Osteocyte (in vitro differentiated cells): ENCODE measurements around the gene SBF2. TPM values are rescaled to one million over a fixed set of nuclear protein-coding genes. Genes with fewer than 3 reads are reported as not detected.
"Not testable (repeated sequence)": the region's sequence is repeated elsewhere in the genome, so short reads cannot be mapped to it uniquely, and the experiment has no call there.

Source experiments
- DNase-seq: peaks from one replicate; pipeline ENCODE4 v3.0.0; 2021; ENCODE audit warnings: mixed read lengths; ENCODE audit not compliant: unreplicated experiment; ENCODE audit errors: extremely low spot score
- H3K27ac Mint-ChIP-seq: one replicate; pipeline ENCODE4 v1.8.0; 2021; ENCODE audit warnings: mild to moderate bottlenecking, mixed read lengths; ENCODE audit not compliant: unreplicated experiment
- H3K27me3 Mint-ChIP-seq: one replicate; pipeline ENCODE4 v1.8.0; 2021; ENCODE audit warnings: mixed read lengths; ENCODE audit not compliant: unreplicated experiment
- H3K36me3 Mint-ChIP-seq: one replicate; pipeline ENCODE4 v1.8.0; 2021; ENCODE audit warnings: mixed read lengths; ENCODE audit not compliant: unreplicated experiment
- H3K4me1 Mint-ChIP-seq: one replicate; pipeline ENCODE4 v1.8.0; 2021; ENCODE audit warnings: mixed read lengths; ENCODE audit not compliant: unreplicated experiment
- H3K4me3 Mint-ChIP-seq: one replicate; pipeline ENCODE4 v1.8.0; 2021; ENCODE audit warnings: mild to moderate bottlenecking, moderate library complexity, mixed read lengths; ENCODE audit not compliant: unreplicated experiment
- H3K9me3 Mint-ChIP-seq: one replicate; pipeline ENCODE4 v1.8.0; 2021; ENCODE audit warnings: mixed read lengths; ENCODE audit not compliant: unreplicated experiment
- total RNA-seq: library from RNA; stranded (reverse); gene quantifications from 2 replicates; pipeline ENCODE4 v1.2.1, GENCODE V29; 2021
- TF ChIP-seq, protein P1 (sequence below): fragments of 200-600 bp; sonication (generic); IDR thresholded peaks from 2 replicates; pipeline ENCODE4 v1.5.0; 2021; ENCODE audit warnings: antibody characterized with exemption, mild to moderate bottlenecking, moderate library complexity

SBF2 gene
- total RNA-seq, 1 donor from 2014 or later: 65.2 TPM

DNA sequence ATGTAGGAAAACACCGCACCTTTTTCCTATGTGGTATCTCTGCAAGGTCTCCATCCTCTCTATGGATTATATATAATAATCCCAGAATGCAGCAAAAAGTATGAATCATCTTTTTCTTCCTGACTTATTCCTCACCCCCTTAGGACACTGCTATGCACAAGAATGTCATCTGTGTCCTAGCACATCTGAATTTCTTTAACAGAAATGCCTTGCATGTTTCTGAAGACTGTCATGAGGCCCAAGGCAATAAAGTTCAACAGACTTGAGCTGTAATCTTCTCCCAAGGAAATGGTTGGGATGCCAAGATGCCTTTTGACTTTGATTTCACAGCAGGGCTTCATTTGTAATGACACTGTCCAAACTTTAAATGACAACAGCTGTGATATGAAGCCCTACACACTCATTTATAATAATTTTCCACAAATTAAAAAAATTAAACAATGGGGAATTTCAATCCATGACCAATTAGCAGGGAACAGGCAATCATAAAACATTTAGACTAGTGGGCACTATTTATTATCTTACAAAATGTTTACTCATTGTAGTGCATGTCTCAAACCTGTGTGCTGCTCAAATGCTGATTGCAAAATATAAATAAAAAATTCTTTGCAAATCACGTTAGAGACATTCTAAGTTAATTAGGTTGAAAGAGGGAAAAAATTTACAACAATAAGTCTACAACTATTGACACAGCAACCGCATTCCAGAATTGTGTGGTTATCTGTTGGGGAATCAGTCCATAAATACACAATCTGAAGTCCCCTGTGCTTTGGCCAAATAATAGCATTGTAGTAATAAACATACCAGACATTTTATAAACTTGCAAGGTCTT, 387.8 kb downstream of the SBF2 start:
- TF ChIP-seq, protein P1, sequence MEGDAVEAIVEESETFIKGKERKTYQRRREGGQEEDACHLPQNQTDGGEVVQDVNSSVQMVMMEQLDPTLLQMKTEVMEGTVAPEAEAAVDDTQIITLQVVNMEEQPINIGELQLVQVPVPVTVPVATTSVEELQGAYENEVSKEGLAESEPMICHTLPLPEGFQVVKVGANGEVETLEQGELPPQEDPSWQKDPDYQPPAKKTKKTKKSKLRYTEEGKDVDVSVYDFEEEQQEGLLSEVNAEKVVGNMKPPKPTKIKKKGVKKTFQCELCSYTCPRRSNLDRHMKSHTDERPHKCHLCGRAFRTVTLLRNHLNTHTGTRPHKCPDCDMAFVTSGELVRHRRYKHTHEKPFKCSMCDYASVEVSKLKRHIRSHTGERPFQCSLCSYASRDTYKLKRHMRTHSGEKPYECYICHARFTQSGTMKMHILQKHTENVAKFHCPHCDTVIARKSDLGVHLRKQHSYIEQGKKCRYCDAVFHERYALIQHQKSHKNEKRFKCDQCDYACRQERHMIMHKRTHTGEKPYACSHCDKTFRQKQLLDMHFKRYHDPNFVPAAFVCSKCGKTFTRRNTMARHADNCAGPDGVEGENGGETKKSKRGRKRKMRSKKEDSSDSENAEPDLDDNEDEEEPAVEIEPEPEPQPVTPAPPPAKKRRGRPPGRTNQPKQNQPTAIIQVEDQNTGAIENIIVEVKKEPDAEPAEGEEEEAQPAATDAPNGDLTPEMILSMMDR: no peak
- peaks cover 75% of the 10 kb centered on the region for H3K4me1 Mint-ChIP-seq
- DNase-seq: no peak
- H3K27ac Mint-ChIP-seq: peak overlapping the region; percentile 84
- no peaks in the 10 kb centered on the region for H3K27me3 Mint-ChIP-seq
- H3K36me3 Mint-ChIP-seq: peaks cover 12% of the 10 kb centered on the region
- no peak overlapping the region for H3K4me3 Mint-ChIP-seq
- H3K9me3 Mint-ChIP-seq: peaks cover 5% of the 10 kb centered on the region

DNA sequence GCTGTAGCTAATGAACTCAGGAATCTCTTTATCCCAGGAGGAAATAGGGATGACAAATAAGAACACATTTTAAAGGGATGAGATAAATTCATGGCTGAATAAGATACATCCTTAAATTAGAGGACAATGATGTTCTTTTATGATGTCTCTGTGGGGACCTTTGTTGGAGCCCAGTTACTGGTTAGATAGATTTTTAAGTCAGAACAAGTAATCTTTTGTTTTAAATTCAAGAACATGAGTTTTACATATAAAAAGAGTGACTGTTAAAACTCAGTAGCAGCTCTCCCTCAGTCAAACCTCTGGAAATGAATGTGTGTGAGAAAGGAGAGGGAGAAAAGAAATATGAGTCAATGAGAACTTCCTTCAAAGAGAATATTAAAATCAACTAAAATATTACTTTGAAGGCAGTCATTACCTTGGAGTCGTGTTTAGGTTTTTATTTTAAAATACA, 388.5 kb downstream of the SBF2 start:
- TF ChIP-seq, protein P1: no peak
- H3K9me3 Mint-ChIP-seq: peaks cover 5% of the 10 kb centered on the region
- H3K4me1 Mint-ChIP-seq: peaks cover 77% of the 10 kb centered on the region
- no peak overlapping the region for H3K4me3 Mint-ChIP-seq
- DNase-seq: no peak
- peaks cover 12% of the 10 kb centered on the region for H3K36me3 Mint-ChIP-seq
- peak overlapping the region; percentile 84 for H3K27ac Mint-ChIP-seq
- H3K27me3 Mint-ChIP-seq: no peaks in the 10 kb centered on the region

DNA sequence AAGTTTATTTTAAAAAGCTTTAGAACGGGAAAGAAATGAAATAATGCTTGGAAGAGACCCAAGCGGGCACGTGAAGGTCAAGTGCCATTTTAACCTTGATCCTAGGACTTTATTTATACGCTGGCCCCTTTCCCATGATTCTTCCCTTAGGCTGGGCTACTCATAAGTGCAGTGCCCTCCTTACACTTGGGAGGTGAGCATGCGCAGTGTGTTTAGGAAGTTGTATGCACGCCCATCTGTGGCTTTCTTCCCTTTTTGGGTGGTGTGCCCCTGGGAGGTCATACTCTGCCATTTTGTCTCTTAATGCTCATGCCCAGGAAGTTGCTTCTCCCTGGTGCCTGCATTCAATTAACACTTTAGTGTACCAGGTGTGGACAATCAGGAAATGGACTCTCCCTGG, 390.4 kb downstream of the SBF2 start:
- TF ChIP-seq, protein P1: no peak
- DNase-seq: no peak
- Mint-ChIP-seq H3K36me3 (peaks cover 15% of the 10 kb centered on the region), H3K9me3 (peaks cover 5% of the 10 kb centered on the region), H3K27me3 (no peaks in the 10 kb centered on the region), H3K4me1 (peaks cover 83% of the 10 kb centered on the region), H3K27ac (peak overlapping the region; percentile 84), H3K4me3 (no peak overlapping the region)

DNA sequence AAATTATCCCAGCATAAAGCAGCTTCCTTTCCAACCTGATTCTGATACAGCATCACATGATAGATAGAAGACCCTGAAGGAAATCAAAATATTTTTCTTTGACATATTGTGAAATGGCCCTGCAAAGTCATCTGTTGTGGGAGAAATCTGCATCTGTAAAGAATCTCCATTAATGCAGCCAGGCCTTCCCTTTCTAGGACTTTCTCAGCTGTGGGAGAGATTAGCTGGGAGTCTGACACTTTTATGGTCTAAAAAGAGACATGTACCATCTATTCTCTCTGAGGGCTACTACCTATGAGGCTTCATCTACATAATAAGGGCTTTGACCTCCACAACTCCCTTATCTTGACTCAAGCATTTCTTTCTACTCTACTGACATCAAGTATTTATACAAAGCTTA, 392.1 kb downstream of the SBF2 start:
- no peak for DNase-seq
- peaks cover 75% of the 10 kb centered on the region for H3K4me1 Mint-ChIP-seq

DNA sequence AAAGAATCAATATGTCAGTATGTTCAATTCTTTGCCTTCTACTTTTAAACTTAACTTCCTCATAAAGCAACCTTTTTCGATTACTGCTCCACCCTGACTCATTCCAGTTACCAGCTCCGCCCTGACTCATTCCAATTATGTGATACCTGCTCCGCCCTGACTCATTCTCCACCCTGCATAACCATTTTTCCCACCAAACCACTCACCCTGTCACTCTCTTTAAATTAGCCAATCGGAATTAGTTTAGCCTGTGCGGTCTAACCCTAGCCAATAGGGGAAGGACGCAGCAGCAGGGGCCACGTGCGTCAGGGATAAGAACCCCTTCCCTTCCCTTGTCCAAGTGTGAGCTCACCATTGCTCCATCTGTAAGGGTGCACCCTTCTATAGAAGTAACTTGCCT, 393.8 kb downstream of the SBF2 start:
- peaks cover 58% of the 10 kb centered on the region for H3K4me1 Mint-ChIP-seq
- H3K9me3 Mint-ChIP-seq, H3K4me3 Mint-ChIP-seq, H3K27me3 Mint-ChIP-seq, DNase-seq: not testable (repeated sequence)
- peaks cover 20% of the 10 kb centered on the region for H3K36me3 Mint-ChIP-seq
- H3K27ac Mint-ChIP-seq: peak overlapping the region; percentile 79

More for the DNA sequence above, 392.1 kb downstream of the SBF2 start:
- no peak overlapping the region for H3K4me3 Mint-ChIP-seq
- H3K27ac Mint-ChIP-seq: peak overlapping the region; percentile 84
- H3K36me3 Mint-ChIP-seq: peaks cover 13% of the 10 kb centered on the region
- H3K9me3 Mint-ChIP-seq: peaks cover 5% of the 10 kb centered on the region
- no peaks in the 10 kb centered on the region for H3K27me3 Mint-ChIP-seq
- TF ChIP-seq, protein P1: no peak
